Thyroid gland (tissue), 4 donors: ENCODE results near the gene AFAP1L2.

ENCODE experiments used
- CTCF ChIP-seq, 6 experiments: fragments of 200-600 bp in 3 of 6; fragments of 450-650 bp in 3 of 6; sonication (generic) in 3 of 6; IDR thresholded peaks; one replicate each; pipeline ENCODE4 v1.5.1; 2016 to 2019; ENCODE audit warnings: antibody characterized with exemption in 6 of 6, mild to moderate bottlenecking in 2 of 6, inconsistent platforms in 1 of 6, moderate library complexity in 1 of 6
- POLR2A ChIP-seq, 2 donors: fragments of 450-650 bp; IDR thresholded peaks; one replicate each; pipeline ENCODE4 v1.6.1; 2017; ENCODE audit warnings: antibody characterized with exemption in 2 of 2, mild to moderate bottlenecking in 2 of 2, moderate library complexity in 1 of 2

DNA sequence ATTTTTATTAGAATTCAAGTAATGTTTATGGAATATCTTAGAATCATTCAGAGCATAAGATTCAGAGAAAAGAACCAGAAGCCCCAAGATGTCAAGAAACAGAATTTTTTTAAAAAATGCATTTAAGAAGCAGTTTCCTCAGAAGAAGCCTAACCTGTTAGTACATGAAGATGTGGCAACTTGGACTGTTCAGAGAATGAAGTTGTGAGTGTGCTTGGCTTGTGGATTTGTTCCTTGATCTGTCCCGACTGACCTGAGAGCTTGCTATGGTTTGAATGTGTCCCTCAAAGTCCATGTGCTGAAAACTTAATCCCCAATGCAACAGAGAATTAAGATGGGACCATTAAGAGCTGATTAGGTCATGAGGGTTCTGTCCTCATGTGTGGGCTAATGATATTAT lies 13.8 kb upstream of the AFAP1L2 start:
- no peak for TF ChIP-seq CTCF (IDR thresholded peaks at IDR 0.05)
- TF ChIP-seq POLR2A (IDR thresholded peaks at IDR 0.05), result no peak
